GM12801 (cell line): Measurements from ENCODE around the gene RAB1B.

Experiments
- TF ChIP-seq, protein P1 (sequence below): IDR thresholded peaks from one replicate; pipeline ENCODE4 v1.5.1; 2011; ENCODE audit warnings: control low read depth; ENCODE audit not compliant: insufficient read length; ENCODE audit errors: extremely low read depth

Gene RAB1B

DNA sequence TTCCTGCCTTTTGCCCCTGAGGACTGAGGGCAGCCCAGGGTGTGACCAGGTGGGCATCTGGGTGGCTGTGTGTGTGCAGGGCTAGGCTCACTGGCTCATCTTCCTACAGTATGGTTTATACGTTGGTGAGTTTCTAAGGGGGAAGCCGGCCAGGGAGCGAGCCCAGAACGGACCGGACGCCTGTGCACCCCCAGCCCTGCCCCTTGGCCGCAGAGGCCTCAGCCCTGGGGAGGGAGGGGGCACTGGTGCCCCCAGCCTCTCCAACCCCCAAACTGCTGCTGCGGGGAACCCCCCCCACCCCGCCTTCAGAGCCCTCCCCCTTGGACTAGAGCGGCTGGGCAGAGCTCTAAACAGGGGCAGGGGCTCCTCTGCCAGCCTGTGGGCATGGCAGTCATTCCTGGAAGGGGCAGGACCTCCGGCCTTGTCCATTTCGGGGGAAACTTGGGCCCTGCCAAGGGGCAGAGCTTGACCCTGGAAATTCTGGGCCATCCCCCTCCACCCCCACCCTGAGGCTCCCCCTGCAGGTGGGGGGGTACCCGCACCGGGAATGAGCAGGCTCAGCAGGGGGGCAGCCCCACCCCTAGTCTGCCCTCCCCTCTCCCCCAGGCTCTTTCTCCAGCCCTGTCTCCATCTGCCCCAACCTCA, 15.1 kb downstream of the RAB1B start:
- TF ChIP-seq, protein P1, sequence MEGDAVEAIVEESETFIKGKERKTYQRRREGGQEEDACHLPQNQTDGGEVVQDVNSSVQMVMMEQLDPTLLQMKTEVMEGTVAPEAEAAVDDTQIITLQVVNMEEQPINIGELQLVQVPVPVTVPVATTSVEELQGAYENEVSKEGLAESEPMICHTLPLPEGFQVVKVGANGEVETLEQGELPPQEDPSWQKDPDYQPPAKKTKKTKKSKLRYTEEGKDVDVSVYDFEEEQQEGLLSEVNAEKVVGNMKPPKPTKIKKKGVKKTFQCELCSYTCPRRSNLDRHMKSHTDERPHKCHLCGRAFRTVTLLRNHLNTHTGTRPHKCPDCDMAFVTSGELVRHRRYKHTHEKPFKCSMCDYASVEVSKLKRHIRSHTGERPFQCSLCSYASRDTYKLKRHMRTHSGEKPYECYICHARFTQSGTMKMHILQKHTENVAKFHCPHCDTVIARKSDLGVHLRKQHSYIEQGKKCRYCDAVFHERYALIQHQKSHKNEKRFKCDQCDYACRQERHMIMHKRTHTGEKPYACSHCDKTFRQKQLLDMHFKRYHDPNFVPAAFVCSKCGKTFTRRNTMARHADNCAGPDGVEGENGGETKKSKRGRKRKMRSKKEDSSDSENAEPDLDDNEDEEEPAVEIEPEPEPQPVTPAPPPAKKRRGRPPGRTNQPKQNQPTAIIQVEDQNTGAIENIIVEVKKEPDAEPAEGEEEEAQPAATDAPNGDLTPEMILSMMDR = no peak

DNA sequence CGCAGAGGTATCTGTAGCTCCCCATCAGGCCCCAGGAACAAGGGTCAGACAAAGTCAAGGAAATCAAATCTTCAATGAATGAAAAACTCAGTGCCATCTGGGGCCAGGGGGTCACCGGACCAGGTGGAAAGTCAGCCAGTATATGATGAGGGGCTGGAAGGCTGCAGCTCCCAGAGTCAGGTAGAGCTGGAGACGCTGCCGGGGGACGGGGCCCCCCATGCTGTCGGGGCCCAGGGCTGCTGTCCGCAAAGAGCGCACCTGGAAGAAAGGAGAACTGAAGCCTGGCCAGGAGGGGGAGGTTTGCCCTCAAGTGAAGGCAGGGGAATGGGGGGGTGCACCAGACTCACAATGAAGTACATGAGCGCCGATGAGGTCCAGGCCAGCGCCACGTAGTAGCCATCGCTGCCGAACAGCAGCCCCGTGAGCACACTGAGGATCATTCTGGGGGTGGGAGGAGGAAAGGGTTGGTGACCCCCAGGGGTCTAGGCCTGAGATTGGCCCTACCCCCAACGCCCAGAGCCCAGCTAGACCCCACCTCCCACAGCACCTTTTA, 16.2 kb downstream of the RAB1B start:
- TF ChIP-seq, protein P1 = no peak

DNA sequence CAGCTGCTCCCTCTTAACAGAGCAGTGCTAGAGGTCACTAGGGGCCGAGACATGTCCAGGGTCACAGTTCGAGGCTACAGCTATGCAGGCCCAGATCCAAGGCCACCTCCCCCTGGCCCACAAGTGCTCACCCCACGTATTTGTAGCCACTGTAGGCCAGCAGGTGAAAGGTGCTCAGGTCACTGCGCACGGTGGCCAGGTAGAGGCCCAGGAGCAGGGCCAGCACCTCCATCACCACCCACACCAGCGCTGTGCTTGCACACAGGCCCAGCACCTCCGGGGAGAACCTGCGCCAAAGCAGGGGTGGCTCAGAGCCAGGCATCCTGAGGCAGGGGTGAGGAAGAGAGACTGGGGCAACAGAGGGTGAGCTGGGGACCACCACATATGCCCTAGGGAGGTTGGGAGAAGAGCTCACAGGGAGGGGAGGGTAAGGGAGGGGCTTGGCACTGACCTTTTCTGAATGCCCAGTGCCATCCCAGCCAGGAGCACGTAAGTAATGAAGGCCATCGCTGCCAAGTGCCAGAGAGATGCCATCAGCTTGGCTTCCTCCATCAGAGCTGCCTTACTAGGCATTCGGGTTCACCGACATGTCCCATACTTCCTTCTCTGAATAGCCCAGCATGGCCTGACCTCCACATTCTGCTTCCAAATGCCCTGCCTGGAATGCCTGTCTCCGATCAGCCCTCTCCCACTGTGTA, 17.0 kb downstream of the RAB1B start:
- TF ChIP-seq, protein P1 = no peak

GRCh38 chr11:66286699-66287098, 18.3 kb downstream of the RAB1B start:
- TF ChIP-seq, protein P1 = no peak

DNA sequence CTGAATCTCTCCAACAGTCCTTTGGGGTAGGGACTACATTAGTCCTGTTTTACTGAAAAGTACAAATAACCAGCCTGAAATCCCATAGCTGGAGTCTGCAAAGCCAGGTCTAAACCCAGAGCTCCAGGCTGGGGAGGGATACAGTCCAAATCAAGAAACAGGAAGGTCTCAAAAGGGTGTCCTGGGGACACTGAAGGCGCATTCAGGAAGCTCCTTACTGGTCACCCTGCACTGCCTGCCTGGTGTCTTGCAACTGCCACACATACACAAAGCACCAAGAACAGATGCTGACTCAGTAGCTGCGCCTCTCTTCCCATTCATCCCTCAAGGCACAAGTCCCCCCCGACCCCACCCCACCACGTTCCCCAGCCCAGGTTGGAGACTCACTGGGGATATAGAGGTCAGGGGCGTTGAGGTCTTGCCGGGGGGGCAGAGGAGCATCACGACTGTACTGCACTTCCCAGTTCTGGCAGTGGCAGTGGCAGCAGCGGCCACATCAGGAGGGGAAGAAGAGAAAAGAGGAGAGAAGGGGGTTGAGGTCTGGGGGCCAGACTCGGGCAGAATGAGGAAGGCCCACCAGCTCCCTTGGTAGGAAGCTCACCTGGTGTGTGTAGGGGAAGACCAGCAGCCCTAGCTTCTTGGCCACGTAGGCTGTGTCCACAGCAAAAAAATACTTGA, 18.9 kb downstream of the RAB1B start:
- TF ChIP-seq, protein P1 = no peak

DNA sequence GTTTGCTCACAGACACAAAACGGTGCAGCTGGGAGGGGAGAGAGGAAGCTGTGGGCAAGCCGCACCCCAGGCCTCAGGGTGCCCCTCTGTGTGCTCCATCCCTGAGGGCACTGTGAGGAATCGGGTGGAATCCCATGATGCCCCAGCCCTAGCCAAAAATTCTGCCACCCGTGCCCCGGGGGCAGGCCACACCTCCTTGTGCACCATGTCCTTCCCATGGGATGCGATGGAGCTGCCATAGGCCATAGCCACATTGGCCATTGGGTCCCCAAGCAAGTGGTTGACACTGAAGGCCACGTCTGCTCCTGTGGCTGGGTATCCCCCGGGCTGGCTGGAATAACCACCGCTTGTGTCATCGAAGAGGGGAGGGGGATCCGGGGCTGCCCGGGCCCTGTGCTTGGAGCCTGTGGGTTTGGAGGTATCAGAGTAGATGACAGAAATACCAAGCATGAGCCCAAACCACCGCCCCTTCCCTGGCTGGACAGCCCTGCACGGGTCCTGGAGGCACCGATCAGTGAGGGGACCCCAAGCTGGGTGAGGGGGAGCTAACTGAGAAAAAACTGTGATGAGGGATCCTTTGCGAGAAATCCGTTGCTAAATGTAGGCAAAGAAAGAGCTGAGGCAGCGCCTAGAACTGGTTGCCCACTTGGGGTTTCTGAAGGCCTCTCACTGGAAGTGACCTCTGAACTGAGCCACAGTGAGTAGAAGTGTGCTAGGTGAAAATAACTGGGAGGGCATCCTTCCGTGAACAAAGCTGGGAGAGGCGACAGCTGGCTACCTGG, 19.6 kb downstream of the RAB1B start:
- TF ChIP-seq, protein P1 = no peak
